ENCODE results near the gene ANK2. TPM values are rescaled to one million over a fixed set of nuclear protein-coding genes. Genes with fewer than 3 reads are reported as not detected.

ANK2 gene
- total and polyA plus RNA-seq, 4 donors = 0.32 to 2.2 (median 1.0) TPM

DNA sequence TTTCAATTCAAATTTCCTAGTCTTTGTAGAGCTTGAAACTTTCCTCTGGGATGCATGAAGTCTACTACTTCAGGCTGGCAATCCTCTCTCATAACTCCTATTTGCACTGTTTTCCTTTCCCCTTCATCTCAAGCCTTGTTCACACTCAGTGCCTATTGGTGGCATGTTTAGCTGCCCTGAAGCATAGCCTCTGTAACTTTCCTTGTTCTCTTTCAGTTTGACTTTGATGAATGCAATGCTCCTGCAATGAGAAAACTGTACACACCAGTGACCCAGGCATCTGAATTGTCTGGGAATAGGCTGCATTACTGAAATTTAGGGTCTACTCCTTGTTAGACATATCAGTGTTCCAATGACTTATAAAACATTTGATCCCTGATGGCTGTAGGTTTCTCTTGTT lies 81.7 kb downstream of the ANK2 start:
- H3K9ac ChIP-seq (ENCODE audit: low read depth in 1 of 2, low read length in 2 of 2) = no peak overlapping the region
- no peak overlapping the region for H3K27ac ChIP-seq (ENCODE audit: low read depth in 1 of 2, low read length in 2 of 2)
- no peaks in the 10 kb centered on the region for H3K36me3 ChIP-seq (ENCODE audit: control insufficient read depth in 4 of 4, insufficient read depth in 3 of 4, low read depth in 1 of 4, low read length in 3 of 4)
- H3K27me3 ChIP-seq (ENCODE audit: control insufficient read depth in 4 of 4, insufficient read depth in 4 of 4, low read length in 3 of 4) = no peaks in the 10 kb centered on the region
- H3K4me3 ChIP-seq (ENCODE audit: low read depth in 1 of 3, low read length in 3 of 3) = no peak overlapping the region
- H3K9me3 ChIP-seq (ENCODE audit: control insufficient read depth in 4 of 4, low read length in 3 of 4) = no peaks in the 10 kb centered on the region
- TF ChIP-seq, protein P1, sequence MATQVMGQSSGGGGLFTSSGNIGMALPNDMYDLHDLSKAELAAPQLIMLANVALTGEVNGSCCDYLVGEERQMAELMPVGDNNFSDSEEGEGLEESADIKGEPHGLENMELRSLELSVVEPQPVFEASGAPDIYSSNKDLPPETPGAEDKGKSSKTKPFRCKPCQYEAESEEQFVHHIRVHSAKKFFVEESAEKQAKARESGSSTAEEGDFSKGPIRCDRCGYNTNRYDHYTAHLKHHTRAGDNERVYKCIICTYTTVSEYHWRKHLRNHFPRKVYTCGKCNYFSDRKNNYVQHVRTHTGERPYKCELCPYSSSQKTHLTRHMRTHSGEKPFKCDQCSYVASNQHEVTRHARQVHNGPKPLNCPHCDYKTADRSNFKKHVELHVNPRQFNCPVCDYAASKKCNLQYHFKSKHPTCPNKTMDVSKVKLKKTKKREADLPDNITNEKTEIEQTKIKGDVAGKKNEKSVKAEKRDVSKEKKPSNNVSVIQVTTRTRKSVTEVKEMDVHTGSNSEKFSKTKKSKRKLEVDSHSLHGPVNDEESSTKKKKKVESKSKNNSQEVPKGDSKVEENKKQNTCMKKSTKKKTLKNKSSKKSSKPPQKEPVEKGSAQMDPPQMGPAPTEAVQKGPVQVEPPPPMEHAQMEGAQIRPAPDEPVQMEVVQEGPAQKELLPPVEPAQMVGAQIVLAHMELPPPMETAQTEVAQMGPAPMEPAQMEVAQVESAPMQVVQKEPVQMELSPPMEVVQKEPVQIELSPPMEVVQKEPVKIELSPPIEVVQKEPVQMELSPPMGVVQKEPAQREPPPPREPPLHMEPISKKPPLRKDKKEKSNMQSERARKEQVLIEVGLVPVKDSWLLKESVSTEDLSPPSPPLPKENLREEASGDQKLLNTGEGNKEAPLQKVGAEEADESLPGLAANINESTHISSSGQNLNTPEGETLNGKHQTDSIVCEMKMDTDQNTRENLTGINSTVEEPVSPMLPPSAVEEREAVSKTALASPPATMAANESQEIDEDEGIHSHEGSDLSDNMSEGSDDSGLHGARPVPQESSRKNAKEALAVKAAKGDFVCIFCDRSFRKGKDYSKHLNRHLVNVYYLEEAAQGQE (IDR thresholded peaks at IDR 0.05) = no peak
- TF ChIP-seq, protein P2, sequence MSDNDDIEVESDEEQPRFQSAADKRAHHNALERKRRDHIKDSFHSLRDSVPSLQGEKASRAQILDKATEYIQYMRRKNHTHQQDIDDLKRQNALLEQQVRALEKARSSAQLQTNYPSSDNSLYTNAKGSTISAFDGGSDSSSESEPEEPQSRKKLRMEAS (IDR thresholded peaks at IDR 0.05) = no peak
- TF ChIP-seq SP1 (IDR thresholded peaks at IDR 0.05) (no peak), FOXA2 (IDR thresholded peaks at IDR 0.05) (no peak), TAF1 (conservative IDR thresholded peaks at IDR 0.05) (no peak), GABPA (IDR thresholded peaks at IDR 0.05 in 1 of 2, conservative IDR thresholded peaks at IDR 0.05 in 1 of 2) (no peak), RAD21 (IDR thresholded peaks at IDR 0.05) (no peak)
- no peak for DNase-seq (ENCODE audit: low spot score)
- no peaks in the 10 kb centered on the region for H3K4me1 ChIP-seq (ENCODE audit: control insufficient read depth in 4 of 4, insufficient read depth in 4 of 4, low read length in 3 of 4)

DNA sequence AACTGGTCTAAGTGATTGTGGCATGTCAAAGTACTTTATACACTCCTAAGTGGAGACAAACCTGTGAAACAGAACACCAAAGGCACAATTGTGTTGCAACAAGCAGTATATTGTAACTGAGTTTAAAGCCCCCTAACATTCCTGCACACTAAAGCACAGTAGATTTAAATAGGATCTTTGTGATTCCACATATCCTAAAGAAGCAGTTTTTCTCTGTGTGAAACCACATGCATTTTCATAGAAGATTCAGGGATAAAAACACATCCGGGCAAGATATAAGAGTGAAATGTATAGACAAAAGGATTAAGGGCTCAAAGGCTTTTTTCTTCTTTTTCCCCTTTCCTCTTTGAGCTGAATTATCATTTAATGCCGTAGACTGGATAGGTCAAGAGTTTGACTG lies 82.2 kb downstream of the ANK2 start:
- Histone ChIP-seq H3K9me3 (ENCODE audit: control insufficient read depth in 4 of 4, low read length in 3 of 4) (no peaks in the 10 kb centered on the region), H3K36me3 (ENCODE audit: control insufficient read depth in 4 of 4, insufficient read depth in 3 of 4, low read depth in 1 of 4, low read length in 3 of 4) (no peaks in the 10 kb centered on the region), H3K4me3 (ENCODE audit: low read depth in 1 of 3, low read length in 3 of 3) (no peak overlapping the region), H3K27me3 (ENCODE audit: control insufficient read depth in 4 of 4, insufficient read depth in 4 of 4, low read length in 3 of 4) (no peaks in the 10 kb centered on the region), H3K4me1 (ENCODE audit: control insufficient read depth in 4 of 4, insufficient read depth in 4 of 4, low read length in 3 of 4) (no peaks in the 10 kb centered on the region), H3K9ac (ENCODE audit: low read depth in 1 of 2, low read length in 2 of 2) (no peak overlapping the region), H3K27ac (ENCODE audit: low read depth in 1 of 2, low read length in 2 of 2) (no peak overlapping the region)
- TF ChIP-seq, protein P2 (IDR thresholded peaks at IDR 0.05) = no peak
- TF ChIP-seq, protein P1 (IDR thresholded peaks at IDR 0.05) = no peak
- TF ChIP-seq YY1 (IDR thresholded peaks at IDR 0.05) = no peak
- TF ChIP-seq EGR1 (IDR thresholded peaks at IDR 0.05; ENCODE audit: low read depth in 2 of 2) = no peak
- TF ChIP-seq RXRA (IDR thresholded peaks at IDR 0.05) = no peak
- no peak for TF ChIP-seq NR2F2 (IDR thresholded peaks at IDR 0.05)
- no peak for TF ChIP-seq HNF4A (conservative IDR thresholded peaks at IDR 0.05)
- no peak for TF ChIP-seq RAD21 (IDR thresholded peaks at IDR 0.05)
- TF ChIP-seq JUND (IDR thresholded peaks at IDR 0.05) = no peak
- TF ChIP-seq, protein P3, sequence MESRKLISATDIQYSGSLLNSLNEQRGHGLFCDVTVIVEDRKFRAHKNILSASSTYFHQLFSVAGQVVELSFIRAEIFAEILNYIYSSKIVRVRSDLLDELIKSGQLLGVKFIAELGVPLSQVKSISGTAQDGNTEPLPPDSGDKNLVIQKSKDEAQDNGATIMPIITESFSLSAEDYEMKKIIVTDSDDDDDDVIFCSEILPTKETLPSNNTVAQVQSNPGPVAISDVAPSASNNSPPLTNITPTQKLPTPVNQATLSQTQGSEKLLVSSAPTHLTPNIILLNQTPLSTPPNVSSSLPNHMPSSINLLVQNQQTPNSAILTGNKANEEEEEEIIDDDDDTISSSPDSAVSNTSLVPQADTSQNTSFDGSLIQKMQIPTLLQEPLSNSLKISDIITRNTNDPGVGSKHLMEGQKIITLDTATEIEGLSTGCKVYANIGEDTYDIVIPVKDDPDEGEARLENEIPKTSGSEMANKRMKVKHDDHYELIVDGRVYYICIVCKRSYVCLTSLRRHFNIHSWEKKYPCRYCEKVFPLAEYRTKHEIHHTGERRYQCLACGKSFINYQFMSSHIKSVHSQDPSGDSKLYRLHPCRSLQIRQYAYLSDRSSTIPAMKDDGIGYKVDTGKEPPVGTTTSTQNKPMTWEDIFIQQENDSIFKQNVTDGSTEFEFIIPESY (IDR thresholded peaks at IDR 0.05) = no peak
- TF ChIP-seq SP1 (IDR thresholded peaks at IDR 0.05) = no peak
- no peak for TF ChIP-seq GABPA (IDR thresholded peaks at IDR 0.05 in 1 of 2, conservative IDR thresholded peaks at IDR 0.05 in 1 of 2)
- no peak for TF ChIP-seq TAF1 (conservative IDR thresholded peaks at IDR 0.05)
- TF ChIP-seq, protein P4, sequence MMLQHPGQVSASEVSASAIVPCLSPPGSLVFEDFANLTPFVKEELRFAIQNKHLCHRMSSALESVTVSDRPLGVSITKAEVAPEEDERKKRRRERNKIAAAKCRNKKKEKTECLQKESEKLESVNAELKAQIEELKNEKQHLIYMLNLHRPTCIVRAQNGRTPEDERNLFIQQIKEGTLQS (IDR thresholded peaks at IDR 0.05) = no peak
- no peak for DNase-seq (ENCODE audit: low spot score)
- 85% methylated on average over 2 of the region's 2 CpGs for WGBS

Measured in liver (tissue), 9 donors.